Chondrocyte (in vitro differentiated cells): Measurements from ENCODE around the gene EPHA2. TPM values are rescaled to one million over a fixed set of nuclear protein-coding genes. Genes with fewer than 3 reads are reported as not detected.

Source experiments
- DNase-seq: peaks from one replicate; pipeline ENCODE4 v3.0.0; 2021; ENCODE audit warnings: mixed read lengths, low spot score
- H3K27ac Mint-ChIP-seq: one replicate; pipeline ENCODE4 v1.8.0; 2021; ENCODE audit warnings: mild to moderate bottlenecking, moderate library complexity, mixed read lengths; ENCODE audit not compliant: unreplicated experiment
- H3K27me3 Mint-ChIP-seq: 2 replicates; pipeline ENCODE4 v1.8.0; 2021; ENCODE audit warnings: low read depth, mixed read lengths
- H3K36me3 Mint-ChIP-seq: 2 replicates; pipeline ENCODE4 v1.8.0; 2021; ENCODE audit warnings: low read depth, mixed read lengths
- H3K4me1 Mint-ChIP-seq: 2 replicates; pipeline ENCODE4 v1.8.0; 2021; ENCODE audit warnings: low read depth, mild to moderate bottlenecking, mixed read lengths
- H3K4me3 Mint-ChIP-seq: one replicate; pipeline ENCODE4 v1.8.0; 2021; ENCODE audit warnings: mild to moderate bottlenecking, moderate library complexity, mixed read lengths; ENCODE audit not compliant: unreplicated experiment
- H3K9me3 Mint-ChIP-seq: 2 replicates; pipeline ENCODE4 v1.8.0; 2021; ENCODE audit warnings: low read depth, mixed read lengths
- CTCF ChIP-seq: fragments of 200-600 bp; sonication (generic); IDR thresholded peaks from 2 replicates; pipeline ENCODE4 v1.5.0; 2021; ENCODE audit warnings: antibody characterized with exemption, mild to moderate bottlenecking, moderate library complexity
- total RNA-seq: library from RNA; stranded (reverse); gene quantifications from 3 replicates; pipeline ENCODE4 v1.2.1, GENCODE V29; 2021

Gene EPHA2
- total RNA-seq, 1 donor from 2014 or later: 38.5 TPM

- H3K4me1 Mint-ChIP-seq: peaks cover 85% of the 10 kb centered on the region
- H3K9me3 Mint-ChIP-seq: no peaks in the 10 kb centered on the region
- H3K27ac Mint-ChIP-seq: peak overlapping the region; percentile 98
- peak; percentile 54 for DNase-seq
- H3K36me3 Mint-ChIP-seq: no peaks in the 10 kb centered on the region
- no peaks in the 10 kb centered on the region for H3K27me3 Mint-ChIP-seq
- H3K4me3 Mint-ChIP-seq: peak overlapping the region; percentile 37
- no peak for TF ChIP-seq CTCF
Measured at GRCh38 chr1:16176653-16177052, 20.8 kb upstream of the EPHA2 start.

- TF ChIP-seq CTCF: no peak
- Mint-ChIP-seq H3K4me3 (peak overlapping the region; percentile 37), H3K9me3 (no peaks in the 10 kb centered on the region), H3K27ac (peak overlapping the region; percentile 98), H3K4me1 (peaks cover 77% of the 10 kb centered on the region), H3K36me3 (no peaks in the 10 kb centered on the region), H3K27me3 (no peaks in the 10 kb centered on the region)
- DNase-seq: peak; percentile 96
Measured at GRCh38 chr1:16175610-16176553, 20.0 kb upstream of the EPHA2 start.

- Mint-ChIP-seq H3K4me3 (no peak overlapping the region), H3K36me3 (no peaks in the 10 kb centered on the region), H3K4me1 (peaks cover 70% of the 10 kb centered on the region), H3K27ac (peak overlapping the region; percentile 98), H3K27me3 (no peaks in the 10 kb centered on the region), H3K9me3 (no peaks in the 10 kb centered on the region)
- TF ChIP-seq CTCF: no peak
- no peak for DNase-seq
Measured at GRCh38 chr1:16174886-16175598, 19.2 kb upstream of the EPHA2 start.

GRCh38 chr1:16174261-16174868 is 18.5 kb upstream of the EPHA2 start:
- DNase-seq: peak; percentile 71
- H3K9me3 Mint-ChIP-seq: no peaks in the 10 kb centered on the region
- no peak for TF ChIP-seq CTCF
- H3K36me3 Mint-ChIP-seq: no peaks in the 10 kb centered on the region
- H3K4me3 Mint-ChIP-seq: no peak overlapping the region
- H3K27ac Mint-ChIP-seq: peak overlapping the region; percentile 98
- no peaks in the 10 kb centered on the region for H3K27me3 Mint-ChIP-seq
- peaks cover 68% of the 10 kb centered on the region for H3K4me1 Mint-ChIP-seq
